Measurements from ENCODE around the gene LIPA.

Gene LIPA

GRCh38 chr10:89245802-89246201, 5.8 kb downstream of the LIPA start:
- no peak for DNase-seq (ENCODE audit: low read depth in 1 of 2, low spot score in 1 of 2)
- in situ Hi-C loops (cut with HindIII; ENCODE audit: low pct_unique_long_range_greater_than_20kb, low sequenced_read_pairs): no loop called here
- TF ChIP-seq JUND (IDR thresholded peaks at IDR 0.05; ENCODE audit: low read depth): no peak

- no peak for DNase-seq (ENCODE audit: low read depth in 1 of 2, low spot score in 1 of 2)
- in situ Hi-C loops (cut with HindIII; ENCODE audit: low pct_unique_long_range_greater_than_20kb, low sequenced_read_pairs): no loop called here
- no peak for TF ChIP-seq JUND (IDR thresholded peaks at IDR 0.05; ENCODE audit: low read depth)
Measured at GRCh38 chr10:89242840-89243568, 8.6 kb downstream of the LIPA start.

GRCh38 chr10:89242345-89242684, 9.3 kb downstream of the LIPA start:
- in situ Hi-C loops (cut with HindIII; ENCODE audit: low pct_unique_long_range_greater_than_20kb, low sequenced_read_pairs): no loop called here

GRCh38 chr10:89241486-89242344, 9.9 kb downstream of the LIPA start:
- no peak for TF ChIP-seq JUND (IDR thresholded peaks at IDR 0.05; ENCODE audit: low read depth)
- DNase-seq (ENCODE audit: low read depth in 1 of 2, low spot score in 1 of 2): peak in 1 of 2 experiments; percentile 46
- in situ Hi-C loops (cut with HindIII; ENCODE audit: low pct_unique_long_range_greater_than_20kb, low sequenced_read_pairs): no loop called here

More at GRCh38 chr10:89242345-89242684, 9.3 kb downstream of the LIPA start:
- DNase-seq (ENCODE audit: low read depth in 1 of 2, low spot score in 1 of 2): peak in 1 of 2 experiments; percentile 69
- TF ChIP-seq JUND (IDR thresholded peaks at IDR 0.05; ENCODE audit: low read depth): no peak

- TF ChIP-seq JUND (IDR thresholded peaks at IDR 0.05; ENCODE audit: low read depth): no peak
- no peak for DNase-seq (ENCODE audit: low read depth in 1 of 2, low spot score in 1 of 2)
- in situ Hi-C loops (cut with HindIII; ENCODE audit: low pct_unique_long_range_greater_than_20kb, low sequenced_read_pairs): no loop called here
Measured at GRCh38 chr10:89241026-89241425, 10.5 kb downstream of the LIPA start.

- TF ChIP-seq JUND (IDR thresholded peaks at IDR 0.05; ENCODE audit: low read depth): no peak
- no peak for DNase-seq (ENCODE audit: low read depth in 1 of 2, low spot score in 1 of 2)
- in situ Hi-C loops (cut with HindIII; ENCODE audit: low pct_unique_long_range_greater_than_20kb, low sequenced_read_pairs): no loop called here
Measured at GRCh38 chr10:89240519-89240918, 11.1 kb downstream of the LIPA start.

- no peak for DNase-seq (ENCODE audit: low read depth in 1 of 2, low spot score in 1 of 2)
- in situ Hi-C loops (cut with HindIII; ENCODE audit: low pct_unique_long_range_greater_than_20kb, low sequenced_read_pairs): no loop called here
- TF ChIP-seq JUND (IDR thresholded peaks at IDR 0.05; ENCODE audit: low read depth): no peak
Measured at GRCh38 chr10:89238956-89239644, 12.5 kb downstream of the LIPA start.

- in situ Hi-C loops (cut with HindIII; ENCODE audit: low pct_unique_long_range_greater_than_20kb, low sequenced_read_pairs): no loop called here
- no peak for TF ChIP-seq JUND (IDR thresholded peaks at IDR 0.05; ENCODE audit: low read depth)
- DNase-seq (ENCODE audit: low read depth in 1 of 2, low spot score in 1 of 2): no peak
Measured at GRCh38 chr10:89237849-89238248, 13.7 kb downstream of the LIPA start.

GRCh38 chr10:89236226-89236797, 15.3 kb downstream of the LIPA start:
- DNase-seq (ENCODE audit: low read depth in 1 of 2, low spot score in 1 of 2): no peak
- no peak for TF ChIP-seq JUND (IDR thresholded peaks at IDR 0.05; ENCODE audit: low read depth)
- in situ Hi-C loops (cut with HindIII; ENCODE audit: low pct_unique_long_range_greater_than_20kb, low sequenced_read_pairs): no loop called here

- in situ Hi-C loops (cut with HindIII; ENCODE audit: low pct_unique_long_range_greater_than_20kb, low sequenced_read_pairs): no loop called here
- DNase-seq (ENCODE audit: low read depth in 1 of 2, low spot score in 1 of 2): peak in 1 of 2 experiments; percentile 35
- TF ChIP-seq JUND (IDR thresholded peaks at IDR 0.05; ENCODE audit: low read depth): no peak
Measured at GRCh38 chr10:89235073-89235798, 16.3 kb downstream of the LIPA start.

GRCh38 chr10:89233033-89233432, 18.5 kb downstream of the LIPA start:
- no peak for TF ChIP-seq JUND (IDR thresholded peaks at IDR 0.05; ENCODE audit: low read depth)
- in situ Hi-C loops (cut with HindIII; ENCODE audit: low pct_unique_long_range_greater_than_20kb, low sequenced_read_pairs): no loop called here
- no peak for DNase-seq (ENCODE audit: low read depth in 1 of 2, low spot score in 1 of 2)

GRCh38 chr10:89228962-89229361, 22.6 kb downstream of the LIPA start:
- in situ Hi-C loops (cut with HindIII; ENCODE audit: low pct_unique_long_range_greater_than_20kb, low sequenced_read_pairs): no loop called here
- no peak for TF ChIP-seq JUND (IDR thresholded peaks at IDR 0.05; ENCODE audit: low read depth)
- DNase-seq (ENCODE audit: low read depth in 1 of 2, low spot score in 1 of 2): no peak

Measured in T47D (cell line).